Gastrocnemius medialis (tissue), 4 donors: ENCODE results near the gene CFAP20.

Experiments
- POLR2A ChIP-seq, 2 donors: fragments of 450-650 bp; IDR thresholded peaks; one replicate each; pipeline ENCODE4 v1.6.1; 2017; ENCODE audit warnings: antibody characterized with exemption in 2 of 2, mild to moderate bottlenecking in 2 of 2, moderate library complexity in 2 of 2
- TF ChIP-seq, protein P1 (sequence below), 5 experiments: fragments of 450-650 bp in 3 of 5; fragments of 200-600 bp in 2 of 5; sonication (generic) in 2 of 5; IDR thresholded peaks in 4 of 5; conservative IDR thresholded peaks in 1 of 5; 1 replicate in 4 of 5; 2 replicates in 1 of 5; pipeline ENCODE4 v1.5.1; 2016 to 2019; ENCODE audit warnings: antibody characterized with exemption in 5 of 5, mild to moderate bottlenecking in 3 of 5, moderate library complexity in 3 of 5

DNA sequence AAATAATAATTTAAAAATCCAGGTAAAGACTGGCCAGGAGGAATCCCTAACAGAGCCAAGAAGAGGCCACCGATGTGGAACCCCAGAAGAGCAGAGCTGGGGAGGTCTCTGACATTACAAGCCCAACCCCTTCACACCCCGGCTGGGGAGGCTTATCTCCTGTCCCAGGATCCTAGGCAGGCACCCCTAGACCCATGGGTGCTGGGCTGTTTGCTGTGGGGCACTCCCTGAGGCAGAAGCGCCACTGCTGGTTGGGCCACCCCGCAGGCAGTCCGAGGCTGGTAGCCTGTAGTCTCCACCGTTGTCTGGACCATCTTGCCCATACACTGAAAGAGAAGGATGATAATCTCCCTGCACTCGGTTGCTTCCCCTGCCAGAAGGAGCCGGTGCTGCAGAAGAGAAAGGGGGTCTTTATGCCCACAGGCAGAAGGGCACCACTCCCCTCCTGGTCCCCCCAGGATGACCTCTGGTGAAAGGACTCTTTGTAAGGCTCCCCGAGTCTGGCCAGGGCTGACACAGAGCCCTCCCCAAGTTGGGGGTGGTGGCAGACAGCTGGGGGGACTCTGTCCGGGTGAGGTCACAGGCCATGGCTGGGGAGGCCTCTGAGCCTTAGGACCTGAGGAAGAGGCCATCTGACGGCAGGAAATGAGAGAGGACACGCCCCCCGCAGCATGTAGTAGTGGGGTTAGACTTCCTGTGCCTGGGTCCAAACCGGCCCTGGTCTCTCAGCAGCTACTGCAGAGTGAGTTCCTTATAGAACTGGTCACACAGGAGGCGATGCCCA lies 34.2 kb downstream of the CFAP20 start:
- TF ChIP-seq, protein P1, sequence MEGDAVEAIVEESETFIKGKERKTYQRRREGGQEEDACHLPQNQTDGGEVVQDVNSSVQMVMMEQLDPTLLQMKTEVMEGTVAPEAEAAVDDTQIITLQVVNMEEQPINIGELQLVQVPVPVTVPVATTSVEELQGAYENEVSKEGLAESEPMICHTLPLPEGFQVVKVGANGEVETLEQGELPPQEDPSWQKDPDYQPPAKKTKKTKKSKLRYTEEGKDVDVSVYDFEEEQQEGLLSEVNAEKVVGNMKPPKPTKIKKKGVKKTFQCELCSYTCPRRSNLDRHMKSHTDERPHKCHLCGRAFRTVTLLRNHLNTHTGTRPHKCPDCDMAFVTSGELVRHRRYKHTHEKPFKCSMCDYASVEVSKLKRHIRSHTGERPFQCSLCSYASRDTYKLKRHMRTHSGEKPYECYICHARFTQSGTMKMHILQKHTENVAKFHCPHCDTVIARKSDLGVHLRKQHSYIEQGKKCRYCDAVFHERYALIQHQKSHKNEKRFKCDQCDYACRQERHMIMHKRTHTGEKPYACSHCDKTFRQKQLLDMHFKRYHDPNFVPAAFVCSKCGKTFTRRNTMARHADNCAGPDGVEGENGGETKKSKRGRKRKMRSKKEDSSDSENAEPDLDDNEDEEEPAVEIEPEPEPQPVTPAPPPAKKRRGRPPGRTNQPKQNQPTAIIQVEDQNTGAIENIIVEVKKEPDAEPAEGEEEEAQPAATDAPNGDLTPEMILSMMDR (IDR thresholded peaks at IDR 0.05 in 4 of 5, conservative IDR thresholded peaks at IDR 0.05 in 1 of 5) = no peak
- no peak for TF ChIP-seq POLR2A (IDR thresholded peaks at IDR 0.05)
